ENCODE results near the gene ZFR.

DNA sequence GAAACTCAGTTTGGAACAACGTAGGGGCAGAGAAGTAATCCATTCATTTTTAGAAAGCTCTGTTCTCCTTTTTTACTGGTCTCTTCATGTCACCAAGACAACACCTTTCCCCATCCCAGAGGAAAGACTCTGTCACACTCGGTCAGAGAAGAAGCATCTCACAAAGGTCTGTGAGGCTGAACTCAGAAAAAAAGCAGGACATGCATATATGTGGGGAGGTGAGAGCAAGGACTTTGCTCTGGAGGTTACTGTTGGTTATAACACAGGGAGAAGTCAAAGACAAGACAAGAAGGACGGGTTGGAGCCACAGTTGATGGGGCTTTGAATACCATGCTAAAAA, 112.6 kb downstream of the ZFR start:
- no peak for TF ChIP-seq POLR2A (IDR thresholded peaks at IDR 0.05)
- TF ChIP-seq, protein P1, sequence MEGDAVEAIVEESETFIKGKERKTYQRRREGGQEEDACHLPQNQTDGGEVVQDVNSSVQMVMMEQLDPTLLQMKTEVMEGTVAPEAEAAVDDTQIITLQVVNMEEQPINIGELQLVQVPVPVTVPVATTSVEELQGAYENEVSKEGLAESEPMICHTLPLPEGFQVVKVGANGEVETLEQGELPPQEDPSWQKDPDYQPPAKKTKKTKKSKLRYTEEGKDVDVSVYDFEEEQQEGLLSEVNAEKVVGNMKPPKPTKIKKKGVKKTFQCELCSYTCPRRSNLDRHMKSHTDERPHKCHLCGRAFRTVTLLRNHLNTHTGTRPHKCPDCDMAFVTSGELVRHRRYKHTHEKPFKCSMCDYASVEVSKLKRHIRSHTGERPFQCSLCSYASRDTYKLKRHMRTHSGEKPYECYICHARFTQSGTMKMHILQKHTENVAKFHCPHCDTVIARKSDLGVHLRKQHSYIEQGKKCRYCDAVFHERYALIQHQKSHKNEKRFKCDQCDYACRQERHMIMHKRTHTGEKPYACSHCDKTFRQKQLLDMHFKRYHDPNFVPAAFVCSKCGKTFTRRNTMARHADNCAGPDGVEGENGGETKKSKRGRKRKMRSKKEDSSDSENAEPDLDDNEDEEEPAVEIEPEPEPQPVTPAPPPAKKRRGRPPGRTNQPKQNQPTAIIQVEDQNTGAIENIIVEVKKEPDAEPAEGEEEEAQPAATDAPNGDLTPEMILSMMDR (IDR thresholded peaks at IDR 0.05), result no peak

All from lower leg skin (tissue), 3 donors.